K562 (cell line): ENCODE results near the gene LPIN1. TPM values are rescaled to one million over a fixed set of nuclear protein-coding genes. Genes with fewer than 3 reads are reported as not detected.

Source experiments
- BCOR ChIP-seq: fragments of 450-650 bp; IDR thresholded peaks from 2 replicates; pipeline ENCODE4 v1.6.1; 2016
- LEF1 ChIP-seq: fragments of 450-650 bp; IDR thresholded peaks from 2 replicates; pipeline ENCODE4 v1.6.1; 2016; ENCODE audit warnings: mild to moderate bottlenecking
- NR2C2 ChIP-seq, 2 experiments: fragments of 200-800 bp in 1 of 2; sonication (Bioruptor generic) in 1 of 2; sonication (generic) in 1 of 2; formaldehyde crosslinking in 1 of 2; IDR thresholded peaks; 2 replicates each; pipeline versions ENCODE4 v1.6.1 to v1.8.0; 2016 to 2022; ENCODE audit warnings: mild to moderate bottlenecking in 1 of 2, missing compliant biosample characterization in 1 of 2, missing genetic modification characterization in 1 of 2, missing genetic modification reagents in 1 of 2
- PHF20 ChIP-seq: fragments of 450-650 bp; IDR thresholded peaks from 2 replicates; pipeline ENCODE4 v1.6.1; 2018; ENCODE audit not compliant: partially characterized antibody
- RBM17 ChIP-seq: fragments of 200-400 bp; formaldehyde crosslinking; IDR thresholded peaks from 2 replicates; pipeline ENCODE4 v1.6.1; 2017; ENCODE audit warnings: low read depth, mild to moderate bottlenecking, low read length, borderline replicate concordance
- SMARCA4 ChIP-seq: fragments of 450-650 bp; IDR thresholded peaks from 2 replicates; pipeline ENCODE4 v1.6.1; 2016
- SRF ChIP-seq, 2 experiments: fragments of 250-450, 450-650 bp in 1 of 2; sonication (Bioruptor Pico) in 1 of 2; sonication (generic) in 1 of 2; formaldehyde crosslinking; IDR thresholded peaks; 2 replicates each; pipeline versions ENCODE4 v1.5.0 to v1.5.1; 2020 to 2022; ENCODE audit warnings: mild to moderate bottlenecking in 1 of 2, missing genetic modification reagents in 1 of 2
- TOE1 ChIP-seq, 2 experiments: fragments of 450-650 bp in 1 of 2; sonication (generic) in 1 of 2; formaldehyde crosslinking in 1 of 2; IDR thresholded peaks; 2 replicates each; pipeline versions ENCODE4 v1.7.1 to v1.8.0; 2016 to 2022; ENCODE audit warnings: borderline replicate concordance in 2 of 2, mild to moderate bottlenecking in 2 of 2, antibody characterized with exemption in 1 of 2, inconsistent platforms in 1 of 2, low read depth in 1 of 2, missing genetic modification reagents in 1 of 2, moderate library complexity in 1 of 2
- ZNF445 ChIP-seq: fragments of 250-450 bp; sonication (Bioruptor Pico); IDR thresholded peaks from 2 replicates; pipeline ENCODE4 v1.4.0; 2020; ENCODE audit warnings: low read depth, mild to moderate bottlenecking, moderate library complexity
- polyA plus RNA-seq, 8 experiments: library from polyadenylated mRNA; depleted of rRNA in 4 of 8; stranded (reverse) in 5 of 8; unstranded in 3 of 8; fragments of >200 nt; fragmentation: Nextera tagmentation in 2 of 8; fragmentation: Illumina TruSeq in 1 of 8; extraction: Ambion mirVana in 2 of 8; extraction: Trizol in 1 of 8; gene quantifications; 2 replicates each; pipeline versions ENCODE4 v1.2.1 to v1.2.3, GENCODE V29; 2011 to 2014; ENCODE audit warnings: inconsistent platforms in 1 of 8, missing spikeins in 1 of 8
- total RNA-seq, 7 experiments: library from RNA; depleted of rRNA in 6 of 7; stranded (reverse); fragments of >200 nt in 6 of 7; fragmentation: Illumina TruSeq in 2 of 7; extraction: Trizol in 2 of 7; gene quantifications; 2 replicates each; pipeline versions ENCODE4 v1.2.1 to v1.2.3, GENCODE V29; 2011 to 2021; ENCODE audit warnings: low replicate concordance in 1 of 7
- TF ChIP-seq, protein P1 (sequence below): sonication (generic); formaldehyde crosslinking; IDR thresholded peaks from 2 replicates; pipeline ENCODE4 v1.8.0; 2023; ENCODE audit warnings: mild to moderate bottlenecking, missing genetic modification reagents
- TF ChIP-seq, protein P2 (sequence below): fragments of 450-650 bp; IDR thresholded peaks from 2 replicates; pipeline ENCODE4 v1.6.1; 2016; ENCODE audit warnings: mild to moderate bottlenecking, moderate library complexity
- TF ChIP-seq, protein P3 (sequence below): sonication (generic); formaldehyde crosslinking; IDR thresholded peaks from 2 replicates; pipeline ENCODE4 v1.8.0; 2022; ENCODE audit warnings: missing genetic modification reagents, mild to moderate bottlenecking, moderate library complexity, borderline replicate concordance
- TF ChIP-seq, protein P4 (sequence below): fragments of 450-650 bp; IDR thresholded peaks from 2 replicates; pipeline ENCODE4 v1.6.1; 2016; ENCODE audit warnings: low read depth, mild to moderate bottlenecking, moderate library complexity

The LPIN1 gene
- total and polyA plus RNA-seq, 9 of the 15 experiments (the other 6 are each of a cell fraction or from before 2014, with no cell fraction given): 9.2 to 84.0 (median 27.8) TPM

DNA sequence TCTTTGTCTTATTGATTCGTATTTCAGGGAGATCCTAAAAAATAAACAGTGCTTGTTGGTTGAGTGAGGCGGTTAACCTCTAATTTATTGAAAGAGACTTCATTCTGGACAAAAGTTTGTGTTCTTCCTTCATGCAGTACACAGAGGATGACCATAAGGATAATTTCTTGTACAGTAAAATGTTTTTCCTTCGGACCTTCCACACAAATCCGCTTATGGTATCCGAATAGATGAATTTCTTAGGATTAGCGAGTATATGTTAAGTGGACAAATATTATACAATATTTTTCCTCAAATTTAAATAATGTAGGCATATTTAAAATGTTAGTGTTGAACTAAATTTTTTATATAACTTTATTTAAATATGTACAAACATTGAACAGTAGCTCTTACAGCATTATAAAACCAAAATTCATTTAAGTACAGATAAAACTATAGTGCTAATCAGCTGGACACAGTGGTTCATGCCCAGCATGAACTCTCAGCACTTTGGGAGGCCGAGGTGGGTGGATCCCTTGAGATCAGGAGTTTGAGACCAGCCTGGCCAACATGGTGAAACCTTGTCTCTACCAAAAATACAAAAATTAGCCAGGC, 84.4 kb downstream of the LPIN1 start (continued):
- TF ChIP-seq, protein P1, sequence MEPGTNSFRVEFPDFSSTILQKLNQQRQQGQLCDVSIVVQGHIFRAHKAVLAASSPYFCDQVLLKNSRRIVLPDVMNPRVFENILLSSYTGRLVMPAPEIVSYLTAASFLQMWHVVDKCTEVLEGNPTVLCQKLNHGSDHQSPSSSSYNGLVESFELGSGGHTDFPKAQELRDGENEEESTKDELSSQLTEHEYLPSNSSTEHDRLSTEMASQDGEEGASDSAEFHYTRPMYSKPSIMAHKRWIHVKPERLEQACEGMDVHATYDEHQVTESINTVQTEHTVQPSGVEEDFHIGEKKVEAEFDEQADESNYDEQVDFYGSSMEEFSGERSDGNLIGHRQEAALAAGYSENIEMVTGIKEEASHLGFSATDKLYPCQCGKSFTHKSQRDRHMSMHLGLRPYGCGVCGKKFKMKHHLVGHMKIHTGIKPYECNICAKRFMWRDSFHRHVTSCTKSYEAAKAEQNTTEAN: no peak
- no peak for TF ChIP-seq ZNF445 (CRISPR knock-in tag)
- TF ChIP-seq, protein P2, sequence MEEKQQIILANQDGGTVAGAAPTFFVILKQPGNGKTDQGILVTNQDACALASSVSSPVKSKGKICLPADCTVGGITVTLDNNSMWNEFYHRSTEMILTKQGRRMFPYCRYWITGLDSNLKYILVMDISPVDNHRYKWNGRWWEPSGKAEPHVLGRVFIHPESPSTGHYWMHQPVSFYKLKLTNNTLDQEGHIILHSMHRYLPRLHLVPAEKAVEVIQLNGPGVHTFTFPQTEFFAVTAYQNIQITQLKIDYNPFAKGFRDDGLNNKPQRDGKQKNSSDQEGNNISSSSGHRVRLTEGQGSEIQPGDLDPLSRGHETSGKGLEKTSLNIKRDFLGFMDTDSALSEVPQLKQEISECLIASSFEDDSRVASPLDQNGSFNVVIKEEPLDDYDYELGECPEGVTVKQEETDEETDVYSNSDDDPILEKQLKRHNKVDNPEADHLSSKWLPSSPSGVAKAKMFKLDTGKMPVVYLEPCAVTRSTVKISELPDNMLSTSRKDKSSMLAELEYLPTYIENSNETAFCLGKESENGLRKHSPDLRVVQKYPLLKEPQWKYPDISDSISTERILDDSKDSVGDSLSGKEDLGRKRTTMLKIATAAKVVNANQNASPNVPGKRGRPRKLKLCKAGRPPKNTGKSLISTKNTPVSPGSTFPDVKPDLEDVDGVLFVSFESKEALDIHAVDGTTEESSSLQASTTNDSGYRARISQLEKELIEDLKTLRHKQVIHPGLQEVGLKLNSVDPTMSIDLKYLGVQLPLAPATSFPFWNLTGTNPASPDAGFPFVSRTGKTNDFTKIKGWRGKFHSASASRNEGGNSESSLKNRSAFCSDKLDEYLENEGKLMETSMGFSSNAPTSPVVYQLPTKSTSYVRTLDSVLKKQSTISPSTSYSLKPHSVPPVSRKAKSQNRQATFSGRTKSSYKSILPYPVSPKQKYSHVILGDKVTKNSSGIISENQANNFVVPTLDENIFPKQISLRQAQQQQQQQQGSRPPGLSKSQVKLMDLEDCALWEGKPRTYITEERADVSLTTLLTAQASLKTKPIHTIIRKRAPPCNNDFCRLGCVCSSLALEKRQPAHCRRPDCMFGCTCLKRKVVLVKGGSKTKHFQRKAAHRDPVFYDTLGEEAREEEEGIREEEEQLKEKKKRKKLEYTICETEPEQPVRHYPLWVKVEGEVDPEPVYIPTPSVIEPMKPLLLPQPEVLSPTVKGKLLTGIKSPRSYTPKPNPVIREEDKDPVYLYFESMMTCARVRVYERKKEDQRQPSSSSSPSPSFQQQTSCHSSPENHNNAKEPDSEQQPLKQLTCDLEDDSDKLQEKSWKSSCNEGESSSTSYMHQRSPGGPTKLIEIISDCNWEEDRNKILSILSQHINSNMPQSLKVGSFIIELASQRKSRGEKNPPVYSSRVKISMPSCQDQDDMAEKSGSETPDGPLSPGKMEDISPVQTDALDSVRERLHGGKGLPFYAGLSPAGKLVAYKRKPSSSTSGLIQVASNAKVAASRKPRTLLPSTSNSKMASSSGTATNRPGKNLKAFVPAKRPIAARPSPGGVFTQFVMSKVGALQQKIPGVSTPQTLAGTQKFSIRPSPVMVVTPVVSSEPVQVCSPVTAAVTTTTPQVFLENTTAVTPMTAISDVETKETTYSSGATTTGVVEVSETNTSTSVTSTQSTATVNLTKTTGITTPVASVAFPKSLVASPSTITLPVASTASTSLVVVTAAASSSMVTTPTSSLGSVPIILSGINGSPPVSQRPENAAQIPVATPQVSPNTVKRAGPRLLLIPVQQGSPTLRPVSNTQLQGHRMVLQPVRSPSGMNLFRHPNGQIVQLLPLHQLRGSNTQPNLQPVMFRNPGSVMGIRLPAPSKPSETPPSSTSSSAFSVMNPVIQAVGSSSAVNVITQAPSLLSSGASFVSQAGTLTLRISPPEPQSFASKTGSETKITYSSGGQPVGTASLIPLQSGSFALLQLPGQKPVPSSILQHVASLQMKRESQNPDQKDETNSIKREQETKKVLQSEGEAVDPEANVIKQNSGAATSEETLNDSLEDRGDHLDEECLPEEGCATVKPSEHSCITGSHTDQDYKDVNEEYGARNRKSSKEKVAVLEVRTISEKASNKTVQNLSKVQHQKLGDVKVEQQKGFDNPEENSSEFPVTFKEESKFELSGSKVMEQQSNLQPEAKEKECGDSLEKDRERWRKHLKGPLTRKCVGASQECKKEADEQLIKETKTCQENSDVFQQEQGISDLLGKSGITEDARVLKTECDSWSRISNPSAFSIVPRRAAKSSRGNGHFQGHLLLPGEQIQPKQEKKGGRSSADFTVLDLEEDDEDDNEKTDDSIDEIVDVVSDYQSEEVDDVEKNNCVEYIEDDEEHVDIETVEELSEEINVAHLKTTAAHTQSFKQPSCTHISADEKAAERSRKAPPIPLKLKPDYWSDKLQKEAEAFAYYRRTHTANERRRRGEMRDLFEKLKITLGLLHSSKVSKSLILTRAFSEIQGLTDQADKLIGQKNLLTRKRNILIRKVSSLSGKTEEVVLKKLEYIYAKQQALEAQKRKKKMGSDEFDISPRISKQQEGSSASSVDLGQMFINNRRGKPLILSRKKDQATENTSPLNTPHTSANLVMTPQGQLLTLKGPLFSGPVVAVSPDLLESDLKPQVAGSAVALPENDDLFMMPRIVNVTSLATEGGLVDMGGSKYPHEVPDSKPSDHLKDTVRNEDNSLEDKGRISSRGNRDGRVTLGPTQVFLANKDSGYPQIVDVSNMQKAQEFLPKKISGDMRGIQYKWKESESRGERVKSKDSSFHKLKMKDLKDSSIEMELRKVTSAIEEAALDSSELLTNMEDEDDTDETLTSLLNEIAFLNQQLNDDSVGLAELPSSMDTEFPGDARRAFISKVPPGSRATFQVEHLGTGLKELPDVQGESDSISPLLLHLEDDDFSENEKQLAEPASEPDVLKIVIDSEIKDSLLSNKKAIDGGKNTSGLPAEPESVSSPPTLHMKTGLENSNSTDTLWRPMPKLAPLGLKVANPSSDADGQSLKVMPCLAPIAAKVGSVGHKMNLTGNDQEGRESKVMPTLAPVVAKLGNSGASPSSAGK: no peak
- TF ChIP-seq TOE1 (IDR thresholded peaks at IDR 0.05; ENCODE audit: borderline replicate concordance): no peak
- TF ChIP-seq TOE1 (CRISPR knock-in tag; IDR thresholded peaks at IDR 0.05; ENCODE audit: borderline replicate concordance, low read depth): no peak
- TF ChIP-seq, protein P3, sequence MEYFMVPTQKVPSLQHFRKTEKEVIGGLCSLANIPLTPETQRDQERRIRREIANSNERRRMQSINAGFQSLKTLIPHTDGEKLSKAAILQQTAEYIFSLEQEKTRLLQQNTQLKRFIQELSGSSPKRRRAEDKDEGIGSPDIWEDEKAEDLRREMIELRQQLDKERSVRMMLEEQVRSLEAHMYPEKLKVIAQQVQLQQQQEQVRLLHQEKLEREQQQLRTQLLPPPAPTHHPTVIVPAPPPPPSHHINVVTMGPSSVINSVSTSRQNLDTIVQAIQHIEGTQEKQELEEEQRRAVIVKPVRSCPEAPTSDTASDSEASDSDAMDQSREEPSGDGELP (CRISPR knock-in tag): no peak
- TF ChIP-seq PHF20: no peak
- no peak for TF ChIP-seq BCOR
- TF ChIP-seq, protein P4, sequence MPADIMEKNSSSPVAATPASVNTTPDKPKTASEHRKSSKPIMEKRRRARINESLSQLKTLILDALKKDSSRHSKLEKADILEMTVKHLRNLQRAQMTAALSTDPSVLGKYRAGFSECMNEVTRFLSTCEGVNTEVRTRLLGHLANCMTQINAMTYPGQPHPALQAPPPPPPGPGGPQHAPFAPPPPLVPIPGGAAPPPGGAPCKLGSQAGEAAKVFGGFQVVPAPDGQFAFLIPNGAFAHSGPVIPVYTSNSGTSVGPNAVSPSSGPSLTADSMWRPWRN: no peak
- TF ChIP-seq RBM17: no peak
- no peak for TF ChIP-seq NR2C2 (CRISPR knock-in tag; IDR thresholded peaks at IDR 0.05)
- TF ChIP-seq NR2C2 (tag; IDR thresholded peaks at IDR 0.05): peak; percentile 35; the same call in 1 of the 2 replicates
- no peak for TF ChIP-seq SMARCA4
- TF ChIP-seq SRF (CRISPR knock-in tag; IDR thresholded peaks at IDR 0.05): no peak
- no peak for TF ChIP-seq LEF1
